Ovary (tissue), 3 donors: ENCODE data around the gene DIS3L2.

Experiments used
- CTCF ChIP-seq, 3 donors: fragments of 450-650 bp in 2 of 3; fragments of 200-600 bp in 1 of 3; IDR thresholded peaks; one replicate each; pipeline versions ENCODE4 v1.5.1 to v1.8.0; 2016 to 2022; ENCODE audit warnings: antibody characterized with exemption in 3 of 3, mild to moderate bottlenecking in 1 of 3
- POLR2A ChIP-seq: fragments of 450-650 bp; IDR thresholded peaks from one replicate; pipeline ENCODE4 v1.6.1; 2017; ENCODE audit warnings: antibody characterized with exemption, mild to moderate bottlenecking, moderate library complexity
- donor health status: DM: no; HTN: no; CAD: no.

GRCh38 chr2:232362174-232362900 is 400.8 kb downstream of the DIS3L2 start:
- TF ChIP-seq CTCF (IDR thresholded peaks at IDR 0.05), result no peak
- no peak for TF ChIP-seq POLR2A
